ENCODE data around the gene ADAM12. TPM values are rescaled to one million over a fixed set of nuclear protein-coding genes. Genes with fewer than 3 reads are reported as not detected.
A peak's percentile ranks its signal among the peaks of the same experiment; 100 is the strongest.

Gene ADAM12
- total RNA-seq, 1 donor from 2014 or later: 82.4 TPM

- Mint-ChIP-seq H3K27ac (ENCODE audit: unreplicated experiment) (no peak overlapping the region), H3K9me3 (peaks cover 6% of the 10 kb centered on the region), H3K36me3 (ENCODE audit: low read depth) (peaks cover 37% of the 10 kb centered on the region), H3K4me3 (no peak overlapping the region), H3K27me3 (ENCODE audit: low read depth) (no peaks in the 10 kb centered on the region), H3K4me1 (peaks cover 26% of the 10 kb centered on the region)
- TF ChIP-seq, protein P1, sequence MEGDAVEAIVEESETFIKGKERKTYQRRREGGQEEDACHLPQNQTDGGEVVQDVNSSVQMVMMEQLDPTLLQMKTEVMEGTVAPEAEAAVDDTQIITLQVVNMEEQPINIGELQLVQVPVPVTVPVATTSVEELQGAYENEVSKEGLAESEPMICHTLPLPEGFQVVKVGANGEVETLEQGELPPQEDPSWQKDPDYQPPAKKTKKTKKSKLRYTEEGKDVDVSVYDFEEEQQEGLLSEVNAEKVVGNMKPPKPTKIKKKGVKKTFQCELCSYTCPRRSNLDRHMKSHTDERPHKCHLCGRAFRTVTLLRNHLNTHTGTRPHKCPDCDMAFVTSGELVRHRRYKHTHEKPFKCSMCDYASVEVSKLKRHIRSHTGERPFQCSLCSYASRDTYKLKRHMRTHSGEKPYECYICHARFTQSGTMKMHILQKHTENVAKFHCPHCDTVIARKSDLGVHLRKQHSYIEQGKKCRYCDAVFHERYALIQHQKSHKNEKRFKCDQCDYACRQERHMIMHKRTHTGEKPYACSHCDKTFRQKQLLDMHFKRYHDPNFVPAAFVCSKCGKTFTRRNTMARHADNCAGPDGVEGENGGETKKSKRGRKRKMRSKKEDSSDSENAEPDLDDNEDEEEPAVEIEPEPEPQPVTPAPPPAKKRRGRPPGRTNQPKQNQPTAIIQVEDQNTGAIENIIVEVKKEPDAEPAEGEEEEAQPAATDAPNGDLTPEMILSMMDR (conservative IDR thresholded peaks at IDR 0.05): no peak
- DNase-seq (ENCODE audit: low read depth, low spot score): no peak
These were observed 259.7 kb downstream of the ADAM12 start for GRCh38 chr10:126128581-126128980.

- Mint-ChIP-seq H3K9me3 (peaks cover 6% of the 10 kb centered on the region), H3K4me3 (no peak overlapping the region), H3K36me3 (ENCODE audit: low read depth) (peaks cover 28% of the 10 kb centered on the region), H3K27me3 (ENCODE audit: low read depth) (no peaks in the 10 kb centered on the region), H3K4me1 (peaks cover 28% of the 10 kb centered on the region), H3K27ac (ENCODE audit: unreplicated experiment) (no peak overlapping the region)
- DNase-seq (ENCODE audit: low read depth, low spot score): no peak
- TF ChIP-seq, protein P1 (conservative IDR thresholded peaks at IDR 0.05): no peak
These were observed 260.7 kb downstream of the ADAM12 start for GRCh38 chr10:126127481-126128029.

- H3K27me3 Mint-ChIP-seq (ENCODE audit: low read depth): no peaks in the 10 kb centered on the region
These were observed 261.4 kb downstream of the ADAM12 start for GRCh38 chr10:126126866-126127265.

GRCh38 chr10:126126023-126126422 is 262.3 kb downstream of the ADAM12 start:
- Mint-ChIP-seq H3K4me3 (no peak overlapping the region), H3K4me1 (peaks cover 15% of the 10 kb centered on the region), H3K27ac (ENCODE audit: unreplicated experiment) (no peak overlapping the region), H3K9me3 (peaks cover 3% of the 10 kb centered on the region), H3K36me3 (ENCODE audit: low read depth) (peaks cover 25% of the 10 kb centered on the region), H3K27me3 (ENCODE audit: low read depth) (no peaks in the 10 kb centered on the region)
- TF ChIP-seq, protein P1 (conservative IDR thresholded peaks at IDR 0.05): no peak
- no peak for DNase-seq (ENCODE audit: low read depth, low spot score)

More at GRCh38 chr10:126126866-126127265, 261.4 kb downstream of the ADAM12 start:
- H3K4me3 Mint-ChIP-seq: no peak overlapping the region
- H3K36me3 Mint-ChIP-seq (ENCODE audit: low read depth): peaks cover 28% of the 10 kb centered on the region
- TF ChIP-seq, protein P1 (conservative IDR thresholded peaks at IDR 0.05): no peak
- peak overlapping the region; percentile 39 for H3K27ac Mint-ChIP-seq (ENCODE audit: unreplicated experiment)
- peaks cover 6% of the 10 kb centered on the region for H3K9me3 Mint-ChIP-seq
- peaks cover 24% of the 10 kb centered on the region for H3K4me1 Mint-ChIP-seq
- no peak for DNase-seq (ENCODE audit: low read depth, low spot score)

DNA sequence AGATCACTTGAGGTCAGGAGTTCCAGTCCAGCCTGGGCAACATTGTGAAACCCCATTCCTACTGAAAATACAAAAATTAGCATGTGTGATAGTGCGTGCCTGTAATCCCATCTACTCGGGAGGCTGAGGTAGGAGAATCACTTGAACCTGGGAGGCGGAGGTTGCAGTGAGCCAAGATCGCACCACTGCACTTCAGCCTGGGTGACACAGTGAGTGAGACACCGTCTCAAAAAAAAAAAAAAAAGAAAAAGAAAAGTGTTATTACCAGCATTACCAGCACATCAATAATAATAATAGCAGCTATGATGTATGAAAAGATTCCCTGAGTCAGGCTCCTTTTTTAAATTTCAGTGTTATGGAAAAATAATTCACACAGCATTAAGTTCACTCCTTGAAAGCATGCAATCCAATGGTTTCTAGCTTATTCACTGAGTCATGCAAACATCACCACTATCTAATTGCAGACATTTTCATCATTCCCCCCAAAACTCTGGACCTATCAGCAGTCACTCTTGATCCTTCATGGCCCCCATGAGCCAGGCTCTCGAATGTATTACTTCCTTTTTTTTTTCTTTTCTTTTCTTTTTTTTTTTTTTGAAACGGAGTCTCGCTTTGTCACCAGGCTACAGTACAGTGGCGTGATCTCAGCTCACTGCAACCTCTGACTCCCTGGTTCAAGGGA is 263.5 kb downstream of the ADAM12 start:
- TF ChIP-seq, protein P1 (conservative IDR thresholded peaks at IDR 0.05): no peak
- H3K36me3 Mint-ChIP-seq (ENCODE audit: low read depth): peaks cover 24% of the 10 kb centered on the region

More for the DNA sequence above, 263.5 kb downstream of the ADAM12 start:
- Mint-ChIP-seq H3K9me3 (peaks cover 7% of the 10 kb centered on the region), H3K27me3 (ENCODE audit: low read depth) (no peaks in the 10 kb centered on the region), H3K4me3 (no peak overlapping the region), H3K27ac (ENCODE audit: unreplicated experiment) (no peak overlapping the region), H3K4me1 (peaks cover 15% of the 10 kb centered on the region)
- no peak for DNase-seq (ENCODE audit: low read depth, low spot score)

Data from neural crest cell (in vitro differentiated cells).